T follicular helper cell (primary cell): ENCODE data around the gene CRYBB1.

Source experiments
- DNase-seq: peaks from one replicate; pipeline ENCODE4 v3.0.0-alpha.2; 2020; ENCODE audit warnings: low read depth

CRYBB1 gene

GRCh38 chr22:26577081-26577480, 40.7 kb downstream of the CRYBB1 start:
- DNase-seq, result no peak

- no peak for DNase-seq
Measured at GRCh38 chr22:26576026-26576680, 41.7 kb downstream of the CRYBB1 start.

- no peak for DNase-seq
Measured at GRCh38 chr22:26574001-26574723, 43.7 kb downstream of the CRYBB1 start.

- no peak for DNase-seq
Measured at GRCh38 chr22:26573026-26573662, 44.7 kb downstream of the CRYBB1 start.

GRCh38 chr22:26570864-26571525, 46.8 kb downstream of the CRYBB1 start:
- no peak for DNase-seq

- no peak for DNase-seq
Measured at GRCh38 chr22:26570115-26570514, 47.7 kb downstream of the CRYBB1 start.

- no peak for DNase-seq
Measured at GRCh38 chr22:26568207-26568706, 49.6 kb downstream of the CRYBB1 start.

GRCh38 chr22:26567610-26568009, 50.2 kb downstream of the CRYBB1 start:
- DNase-seq, result no peak

GRCh38 chr22:26566994-26567393, 50.8 kb downstream of the CRYBB1 start:
- DNase-seq, result no peak

- DNase-seq, result no peak
Measured at GRCh38 chr22:26565889-26566288, 51.9 kb downstream of the CRYBB1 start.

- no peak for DNase-seq
Measured at GRCh38 chr22:26565181-26565580, 52.6 kb downstream of the CRYBB1 start.

- no peak for DNase-seq
Measured at GRCh38 chr22:26564672-26565071, 53.2 kb downstream of the CRYBB1 start.

- no peak for DNase-seq
Measured at GRCh38 chr22:26564181-26564580, 53.6 kb downstream of the CRYBB1 start.

- no peak for DNase-seq
Measured at GRCh38 chr22:26563022-26563421, 54.8 kb downstream of the CRYBB1 start.

GRCh38 chr22:26561756-26562417, 55.9 kb downstream of the CRYBB1 start:
- no peak for DNase-seq

GRCh38 chr22:26559961-26560575, 57.8 kb downstream of the CRYBB1 start:
- no peak for DNase-seq

GRCh38 chr22:26558248-26558895, 59.5 kb downstream of the CRYBB1 start:
- DNase-seq, result no peak

- no peak for DNase-seq
Measured at GRCh38 chr22:26556904-26557303, 60.9 kb downstream of the CRYBB1 start.

GRCh38 chr22:26555478-26555877, 62.3 kb downstream of the CRYBB1 start:
- DNase-seq, result no peak

GRCh38 chr22:26554956-26555355, 62.9 kb downstream of the CRYBB1 start:
- DNase-seq, result no peak
